Astrocyte of the spinal cord (primary cell): ENCODE results near the gene WTAP.
"Not testable (repeated sequence)": the region's sequence is repeated elsewhere in the genome, so short reads cannot be mapped to it uniquely, and the experiment has no call there.

Source experiments
- DNase-seq: peaks from one replicate; pipeline ENCODE4 v3.0.0; 2011; ENCODE audit warnings: low read depth, low spot score
- H3K4me3 ChIP-seq: 2 replicates; pipeline ENCODE4 v1.5.1; 2011; ENCODE audit warnings: low read depth, mild to moderate bottlenecking, low read length, moderate library complexity
- in situ Hi-C: cut with HindIII; loops from 2 replicates; pipeline ENCODE4 v1.10.0; 2017; ENCODE audit warnings: low sequenced_read_pairs
- TF ChIP-seq, protein P1 (sequence below): IDR thresholded peaks from 2 replicates; pipeline ENCODE4 v1.5.1; 2012; ENCODE audit warnings: low read depth, mild to moderate bottlenecking, low read length, inconsistent platforms

The WTAP gene

DNA sequence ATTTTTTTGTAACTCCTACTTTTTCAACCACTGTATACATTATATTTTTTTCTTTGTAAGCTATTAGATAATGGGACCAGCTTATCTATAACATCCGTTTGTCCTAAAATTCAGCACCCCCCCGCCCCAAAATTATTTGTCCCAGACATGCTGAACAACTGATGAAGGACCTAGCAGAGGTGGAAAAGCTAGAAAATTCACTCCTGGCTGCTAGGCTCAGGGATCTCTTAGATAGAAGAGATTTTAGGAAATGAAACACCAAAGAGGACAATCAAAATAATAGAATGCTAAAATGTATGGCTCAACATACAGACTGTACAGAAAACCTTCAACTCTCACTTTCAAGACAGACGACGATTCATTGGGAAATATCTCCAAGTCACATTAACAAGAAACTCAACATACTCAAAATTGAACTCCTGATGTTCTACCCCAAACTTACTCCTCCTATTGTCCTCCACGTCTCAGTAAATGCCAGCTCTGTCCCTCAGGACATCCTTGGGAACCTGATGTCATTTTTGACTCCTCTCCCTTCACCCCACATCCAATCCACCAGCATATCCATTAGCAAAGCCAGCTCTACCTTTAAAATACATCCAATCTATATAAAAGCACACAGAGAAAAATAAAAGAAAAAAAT lies 38.9 kb upstream of the WTAP start:
- TF ChIP-seq, protein P1, sequence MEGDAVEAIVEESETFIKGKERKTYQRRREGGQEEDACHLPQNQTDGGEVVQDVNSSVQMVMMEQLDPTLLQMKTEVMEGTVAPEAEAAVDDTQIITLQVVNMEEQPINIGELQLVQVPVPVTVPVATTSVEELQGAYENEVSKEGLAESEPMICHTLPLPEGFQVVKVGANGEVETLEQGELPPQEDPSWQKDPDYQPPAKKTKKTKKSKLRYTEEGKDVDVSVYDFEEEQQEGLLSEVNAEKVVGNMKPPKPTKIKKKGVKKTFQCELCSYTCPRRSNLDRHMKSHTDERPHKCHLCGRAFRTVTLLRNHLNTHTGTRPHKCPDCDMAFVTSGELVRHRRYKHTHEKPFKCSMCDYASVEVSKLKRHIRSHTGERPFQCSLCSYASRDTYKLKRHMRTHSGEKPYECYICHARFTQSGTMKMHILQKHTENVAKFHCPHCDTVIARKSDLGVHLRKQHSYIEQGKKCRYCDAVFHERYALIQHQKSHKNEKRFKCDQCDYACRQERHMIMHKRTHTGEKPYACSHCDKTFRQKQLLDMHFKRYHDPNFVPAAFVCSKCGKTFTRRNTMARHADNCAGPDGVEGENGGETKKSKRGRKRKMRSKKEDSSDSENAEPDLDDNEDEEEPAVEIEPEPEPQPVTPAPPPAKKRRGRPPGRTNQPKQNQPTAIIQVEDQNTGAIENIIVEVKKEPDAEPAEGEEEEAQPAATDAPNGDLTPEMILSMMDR = no peak
- in situ Hi-C loops = no loop called here
- DNase-seq = no peak
- no peak overlapping the region for H3K4me3 ChIP-seq

DNA sequence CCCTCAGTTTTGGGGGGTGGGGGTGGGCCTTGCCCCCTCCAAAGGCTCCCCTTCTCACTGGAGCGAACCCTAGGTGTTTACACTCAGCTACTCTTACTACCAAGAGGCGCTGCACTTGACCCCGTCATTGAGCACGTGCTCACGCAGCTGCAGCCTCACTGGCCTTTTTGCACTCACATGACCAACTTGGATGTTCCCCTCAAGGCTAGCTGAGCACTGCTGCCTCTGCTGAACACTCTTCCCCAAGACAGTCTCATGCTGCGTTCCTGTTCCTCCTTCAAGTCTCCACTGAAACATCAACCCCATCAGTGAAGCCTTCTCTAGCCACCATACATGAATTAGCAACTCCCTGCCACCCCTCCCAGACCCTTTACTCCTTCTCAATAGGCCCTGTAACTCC lies 38.3 kb upstream of the WTAP start:
- no peak overlapping the region for H3K4me3 ChIP-seq
- in situ Hi-C loops = no loop called here
- no peak for DNase-seq
- TF ChIP-seq, protein P1 = no peak

DNA sequence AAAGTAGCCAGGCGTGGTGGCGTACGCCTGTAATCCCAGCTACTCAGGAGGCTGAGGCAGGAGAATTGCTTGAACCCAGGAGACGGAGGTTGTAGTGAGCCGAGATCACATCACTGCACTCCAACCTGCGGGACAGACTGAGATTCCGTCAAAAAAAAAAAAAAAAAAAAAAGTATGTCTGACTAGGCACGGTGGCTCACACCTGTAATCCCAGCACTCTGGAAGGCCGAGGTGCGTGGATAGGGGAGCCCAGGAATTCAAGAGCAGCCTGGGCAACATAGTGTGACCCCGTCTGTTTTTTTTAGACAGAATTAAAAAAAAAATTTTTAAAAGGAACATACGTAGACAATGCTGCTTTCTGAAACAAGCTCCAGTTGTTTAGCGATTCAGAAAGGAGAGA lies 37.2 kb upstream of the WTAP start:
- H3K4me3 ChIP-seq, in situ Hi-C loops, DNase-seq: not testable (repeated sequence)

DNA sequence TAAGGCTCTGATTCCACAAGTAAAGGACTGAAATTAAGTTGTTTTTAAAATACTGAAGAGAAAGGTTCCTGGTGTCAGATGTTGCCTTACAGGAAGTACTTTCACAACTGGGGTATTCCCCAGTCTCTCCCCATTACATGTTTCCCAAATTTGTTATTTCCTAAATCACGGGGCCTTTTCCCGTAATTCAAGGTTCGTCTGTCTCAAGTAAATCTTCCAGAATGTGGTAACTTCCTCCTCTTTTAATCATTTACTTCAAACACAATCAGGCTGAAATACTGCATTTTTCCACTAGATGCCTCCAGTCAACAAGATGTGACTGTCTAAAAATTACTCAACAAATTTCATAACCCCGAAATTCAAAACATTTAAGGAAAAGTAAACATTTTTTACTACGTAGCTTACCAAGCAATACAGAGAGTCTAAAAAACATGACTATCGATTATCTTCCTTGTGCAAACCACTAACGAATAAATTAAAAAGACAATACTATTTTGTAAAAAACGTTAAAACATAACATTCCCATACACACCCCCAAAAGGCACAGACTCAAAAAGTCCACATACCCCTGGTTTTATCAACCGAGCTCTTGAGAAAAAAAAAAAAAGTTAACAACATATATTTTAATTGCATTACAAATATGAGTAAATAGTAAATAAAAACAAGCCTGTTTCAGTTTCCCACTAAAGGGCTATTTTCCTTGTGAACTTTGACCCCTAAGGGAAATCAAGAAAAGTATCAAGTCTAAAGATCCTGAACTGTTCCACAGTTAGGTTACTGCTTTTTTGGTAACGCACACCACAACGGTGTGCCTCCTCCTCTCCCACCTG lies 36.0 kb upstream of the WTAP start:
- DNase-seq = peak; percentile 79
- in situ Hi-C loops = no loop called here
- TF ChIP-seq, protein P1 = peak; percentile 73
- H3K4me3 ChIP-seq = peak overlapping the region; percentile 68

DNA sequence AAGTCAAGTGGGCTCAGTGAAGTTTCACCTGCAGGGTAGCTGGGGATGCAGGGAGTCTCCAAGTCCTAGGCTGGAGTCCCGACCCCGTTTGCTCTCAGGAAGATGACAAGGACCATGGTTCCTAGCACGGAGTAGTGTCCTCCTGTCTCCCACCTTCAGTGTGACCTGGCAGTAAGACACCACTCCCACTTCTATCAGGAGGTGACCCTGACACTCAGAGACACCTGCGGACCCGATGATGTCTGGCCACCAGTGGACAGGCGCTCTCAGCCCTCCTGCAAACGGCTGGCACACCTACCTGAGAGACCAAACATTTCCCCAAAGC lies 35.4 kb upstream of the WTAP start:
- no peak for DNase-seq
- in situ Hi-C loops = no loop called here
- H3K4me3 ChIP-seq = peak overlapping the region; percentile 68
- TF ChIP-seq, protein P1 = no peak

DNA sequence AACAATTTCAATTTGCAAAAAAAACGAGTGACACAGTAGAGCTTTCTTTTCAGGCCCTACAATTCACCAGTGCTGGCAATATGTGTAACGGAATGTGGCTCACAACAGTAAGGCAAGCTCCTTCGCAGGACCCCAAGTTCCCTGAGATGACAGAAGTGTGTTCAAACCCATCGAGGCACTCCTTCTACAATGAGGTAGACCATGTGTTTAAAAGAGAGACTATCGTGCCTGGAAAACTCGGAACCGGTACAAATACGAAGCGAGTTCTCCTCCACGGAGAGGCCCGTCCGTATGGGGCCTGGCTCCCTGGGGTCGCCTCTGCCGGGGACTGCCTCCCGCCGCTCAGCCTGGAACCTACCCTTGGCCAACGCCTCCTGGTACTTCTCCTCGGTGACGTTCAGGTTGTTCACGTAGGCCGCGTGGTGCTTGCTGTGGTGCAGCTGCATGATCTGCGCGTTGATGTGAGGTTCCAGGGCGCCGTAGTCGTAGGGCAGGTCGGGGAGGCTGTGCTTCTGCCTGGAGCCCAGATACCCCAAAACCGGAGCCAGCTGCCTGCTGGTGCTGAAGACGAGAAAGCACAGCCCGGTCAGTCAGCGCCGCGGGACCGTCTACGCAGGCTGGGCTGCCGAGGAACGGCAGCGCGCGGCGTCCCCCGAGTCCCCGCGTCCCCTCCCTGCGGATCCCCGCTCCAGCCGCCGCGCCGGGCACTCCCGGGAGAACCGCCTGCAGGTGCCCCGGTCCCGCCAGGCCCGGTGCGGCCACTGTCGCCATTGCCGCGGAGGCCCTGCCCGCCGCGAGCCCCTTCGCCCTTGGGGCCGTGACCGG lies 34.8 kb upstream of the WTAP start:
- DNase-seq = peak; percentile 44
- TF ChIP-seq, protein P1 = no peak
- peak overlapping the region; percentile 68 for H3K4me3 ChIP-seq
- in situ Hi-C loops = no loop called here
